Nephron (organoid): Measurements from ENCODE around the gene FXYD4.

Source experiments
- H3K27ac Mint-ChIP-seq, 3 experiments: 2 replicates each; pipeline ENCODE4 v1.8.0; 2020; ENCODE audit warnings: mixed read lengths in 3 of 3, mild to moderate bottlenecking in 2 of 3, moderate library complexity in 1 of 3
- H3K27me3 Mint-ChIP-seq: 2 replicates; pipeline ENCODE4 v1.8.0; 2021; ENCODE audit warnings: low read depth, mild to moderate bottlenecking, moderate library complexity, mixed read lengths
- H3K36me3 Mint-ChIP-seq: 2 replicates; pipeline ENCODE4 v1.8.0; 2020; ENCODE audit warnings: low read depth, mixed read lengths
- H3K4me1 Mint-ChIP-seq: 2 replicates; pipeline ENCODE4 v1.8.0; 2020; ENCODE audit warnings: mixed read lengths
- H3K4me3 Mint-ChIP-seq, 3 experiments: 2 replicates each; pipeline ENCODE4 v1.8.0; 2020; ENCODE audit warnings: mild to moderate bottlenecking in 3 of 3, mixed read lengths in 3 of 3, moderate library complexity in 2 of 3
- H3K9me3 Mint-ChIP-seq: 2 replicates; pipeline ENCODE4 v1.8.0; 2020; ENCODE audit warnings: mixed read lengths
- TF ChIP-seq, protein P1 (sequence below), 3 experiments: fragments of 200-600 bp; sonication (generic); IDR thresholded peaks; one replicate each; pipeline ENCODE4 v1.5.0; 2021; ENCODE audit warnings: antibody characterized with exemption in 3 of 3; ENCODE audit not compliant: unreplicated experiment in 3 of 3

Gene FXYD4

GRCh38 chr10:43369921-43370320 is 1.5 kb upstream of the FXYD4 start:
- H3K36me3 Mint-ChIP-seq, result no peaks in the 10 kb centered on the region
- H3K4me3 Mint-ChIP-seq, result no peak overlapping the region
- H3K27ac Mint-ChIP-seq, result no peak overlapping the region
- H3K4me1 Mint-ChIP-seq, result peaks cover 8% of the 10 kb centered on the region
- H3K27me3 Mint-ChIP-seq, result peaks cover 4% of the 10 kb centered on the region
- H3K9me3 Mint-ChIP-seq, result no peaks in the 10 kb centered on the region
- TF ChIP-seq, protein P1, sequence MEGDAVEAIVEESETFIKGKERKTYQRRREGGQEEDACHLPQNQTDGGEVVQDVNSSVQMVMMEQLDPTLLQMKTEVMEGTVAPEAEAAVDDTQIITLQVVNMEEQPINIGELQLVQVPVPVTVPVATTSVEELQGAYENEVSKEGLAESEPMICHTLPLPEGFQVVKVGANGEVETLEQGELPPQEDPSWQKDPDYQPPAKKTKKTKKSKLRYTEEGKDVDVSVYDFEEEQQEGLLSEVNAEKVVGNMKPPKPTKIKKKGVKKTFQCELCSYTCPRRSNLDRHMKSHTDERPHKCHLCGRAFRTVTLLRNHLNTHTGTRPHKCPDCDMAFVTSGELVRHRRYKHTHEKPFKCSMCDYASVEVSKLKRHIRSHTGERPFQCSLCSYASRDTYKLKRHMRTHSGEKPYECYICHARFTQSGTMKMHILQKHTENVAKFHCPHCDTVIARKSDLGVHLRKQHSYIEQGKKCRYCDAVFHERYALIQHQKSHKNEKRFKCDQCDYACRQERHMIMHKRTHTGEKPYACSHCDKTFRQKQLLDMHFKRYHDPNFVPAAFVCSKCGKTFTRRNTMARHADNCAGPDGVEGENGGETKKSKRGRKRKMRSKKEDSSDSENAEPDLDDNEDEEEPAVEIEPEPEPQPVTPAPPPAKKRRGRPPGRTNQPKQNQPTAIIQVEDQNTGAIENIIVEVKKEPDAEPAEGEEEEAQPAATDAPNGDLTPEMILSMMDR (IDR thresholded peaks at IDR 0.05; ENCODE audit: unreplicated experiment in 3 of 3), result no peak

DNA sequence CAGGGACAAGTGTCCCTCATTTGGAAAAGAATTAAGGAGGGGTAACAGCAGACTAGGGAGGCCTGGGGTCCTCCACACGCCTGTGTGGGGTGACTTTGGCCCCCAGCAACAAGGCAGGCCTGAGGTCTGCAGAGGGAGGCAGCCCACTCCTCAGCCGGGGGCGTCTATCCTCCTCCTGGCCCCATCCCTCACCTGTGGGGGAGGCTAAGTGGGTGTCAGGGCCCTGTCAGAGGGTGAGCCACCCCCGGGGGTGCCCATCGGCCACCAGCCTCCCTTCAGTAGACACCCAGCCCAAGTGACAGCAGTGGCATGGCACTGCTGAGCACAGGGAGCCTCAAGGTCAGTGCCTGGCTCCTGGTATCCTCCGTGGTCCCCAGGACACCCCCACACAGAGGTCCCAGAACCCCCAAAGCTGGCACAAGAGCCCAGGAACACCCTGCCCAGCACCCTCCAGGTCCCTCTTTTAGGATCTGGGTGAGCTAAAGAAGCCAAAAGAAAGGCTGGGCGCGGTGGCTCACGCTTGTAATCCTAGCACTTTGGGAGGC is 693 bp upstream of the FXYD4 start:
- H3K27ac Mint-ChIP-seq, result no peak overlapping the region
- TF ChIP-seq, protein P1 (IDR thresholded peaks at IDR 0.05; ENCODE audit: unreplicated experiment in 3 of 3), result no peak
- H3K27me3 Mint-ChIP-seq, result peaks cover 7% of the 10 kb centered on the region
- H3K36me3 Mint-ChIP-seq, result no peaks in the 10 kb centered on the region
- H3K9me3 Mint-ChIP-seq, result no peaks in the 10 kb centered on the region
- peaks cover 8% of the 10 kb centered on the region for H3K4me1 Mint-ChIP-seq
- no peak overlapping the region for H3K4me3 Mint-ChIP-seq

DNA sequence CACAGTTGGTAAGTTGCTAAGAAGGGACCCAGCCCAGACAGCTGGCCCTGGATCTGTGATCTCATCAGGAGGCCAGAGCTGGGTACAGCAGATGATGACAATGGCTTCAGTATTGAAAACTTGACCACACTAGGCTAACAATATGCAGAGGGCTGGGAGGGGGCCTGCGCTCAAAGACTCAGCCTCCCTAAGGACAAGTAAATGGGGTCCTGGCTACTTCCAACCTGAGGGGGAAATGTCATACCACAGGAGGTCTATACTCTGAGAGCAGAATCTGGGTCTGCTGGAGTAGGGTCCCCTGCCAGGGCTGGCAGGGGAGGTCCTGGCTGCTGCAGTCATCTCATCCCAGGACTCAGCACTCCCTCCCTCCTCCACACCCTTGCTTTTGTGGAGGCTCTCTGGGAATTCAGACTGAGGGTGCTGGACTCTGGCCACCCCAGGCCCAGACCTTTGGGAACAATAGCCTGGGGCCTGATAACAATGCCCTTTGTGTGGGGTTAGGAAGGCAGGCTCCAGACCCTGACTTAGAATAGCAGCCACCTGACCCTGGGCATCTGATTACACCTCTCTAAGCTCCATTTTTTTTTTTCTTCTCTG is 1.4 kb downstream of the FXYD4 start:
- Mint-ChIP-seq H3K9me3 (no peaks in the 10 kb centered on the region), H3K27me3 (peaks cover 7% of the 10 kb centered on the region), H3K27ac (no peak overlapping the region), H3K4me1 (peaks cover 8% of the 10 kb centered on the region), H3K4me3 (no peak overlapping the region), H3K36me3 (no peaks in the 10 kb centered on the region)
- TF ChIP-seq, protein P1 (IDR thresholded peaks at IDR 0.05; ENCODE audit: unreplicated experiment in 3 of 3), result no peak

- TF ChIP-seq, protein P1 (IDR thresholded peaks at IDR 0.05; ENCODE audit: unreplicated experiment in 3 of 3), result no peak
- Mint-ChIP-seq H3K9me3 (no peaks in the 10 kb centered on the region), H3K36me3 (no peaks in the 10 kb centered on the region), H3K27ac (no peak overlapping the region), H3K4me1 (peaks cover 8% of the 10 kb centered on the region), H3K4me3 (no peak overlapping the region), H3K27me3 (peaks cover 7% of the 10 kb centered on the region)
These were observed 2.0 kb downstream of the FXYD4 start for GRCh38 chr10:43373461-43373860.

- Mint-ChIP-seq H3K36me3 (no peaks in the 10 kb centered on the region), H3K27ac (no peak overlapping the region), H3K9me3 (no peaks in the 10 kb centered on the region), H3K27me3 (peaks cover 7% of the 10 kb centered on the region), H3K4me3 (no peak overlapping the region), H3K4me1 (peaks cover 8% of the 10 kb centered on the region)
- TF ChIP-seq, protein P1 (IDR thresholded peaks at IDR 0.05; ENCODE audit: unreplicated experiment in 3 of 3), result no peak
These were observed 2.8 kb downstream of the FXYD4 start for GRCh38 chr10:43374194-43374593.

- TF ChIP-seq, protein P1 (IDR thresholded peaks at IDR 0.05; ENCODE audit: unreplicated experiment in 3 of 3), result no peak
- no peak overlapping the region for H3K4me3 Mint-ChIP-seq
- H3K4me1 Mint-ChIP-seq, result peaks cover 8% of the 10 kb centered on the region
- no peaks in the 10 kb centered on the region for H3K36me3 Mint-ChIP-seq
- H3K27me3 Mint-ChIP-seq, result peaks cover 7% of the 10 kb centered on the region
- H3K9me3 Mint-ChIP-seq, result no peaks in the 10 kb centered on the region
- H3K27ac Mint-ChIP-seq, result no peak overlapping the region
These were observed 4.1 kb downstream of the FXYD4 start for GRCh38 chr10:43375401-43376020.
